Lower lobe of right lung (tissue), 2 donors: Measurements from ENCODE around the gene SMAD5. TPM values are rescaled to one million over a fixed set of nuclear protein-coding genes. Genes with fewer than 3 reads are reported as not detected.

Experiments used
- ATAC-seq, 2 donors: fragments of 200-7000 bp; cut with Tn5 transposase; one replicate each; pipeline ENCODE4 v1.9.1; 2020 to 2022; ENCODE audit warnings: mild to moderate bottlenecking in 2 of 2, moderate library complexity in 2 of 2
- DNase-seq: peaks from one replicate; pipeline ENCODE4 v3.0.0-alpha.2; 2020
- H3K27ac ChIP-seq: fragments of 200-600 bp; one replicate; pipeline ENCODE4 v1.8.0; 2022
- H3K27me3 ChIP-seq: fragments of 200-600 bp; one replicate; pipeline ENCODE4 v1.8.0; 2022; ENCODE audit warnings: low read depth
- H3K36me3 ChIP-seq: fragments of 200-600 bp; one replicate; pipeline ENCODE4 v1.8.0; 2022; ENCODE audit warnings: mild to moderate bottlenecking
- H3K4me1 ChIP-seq: fragments of 200-600 bp; one replicate; pipeline ENCODE4 v1.8.0; 2022
- H3K4me3 ChIP-seq: fragments of 200-600 bp; one replicate; pipeline ENCODE4 v1.8.0; 2022; ENCODE audit warnings: mild to moderate bottlenecking
- H3K9me3 ChIP-seq: fragments of 200-600 bp; one replicate; pipeline ENCODE4 v1.8.0; 2022
- CTCF ChIP-seq: fragments of 200-600 bp; IDR thresholded peaks from one replicate; pipeline ENCODE4 v1.8.0; 2022; ENCODE audit warnings: antibody characterized with exemption, mild to moderate bottlenecking
- intact Hi-C: fragments of 100-400 bp; cut with DNase I; formaldehyde crosslinking; loops from one replicate; pipeline ENCODE4 v1.11.0; 2022
- total RNA-seq: library from RNA; stranded (reverse); fragmentation: NEBNext Ultra II Directional; extraction: Animal tissue kit (Norgen Biotek cat#: 25700); gene quantifications from one replicate; pipeline ENCODE4 v1.2.1, GENCODE V29; 2021
- donor health status: DM: no; HTN: yes; CAD: no; lungs with severe emphysema.

Gene SMAD5
- total RNA-seq, 1 donor from 2014 or later, result 61.9 TPM

DNA sequence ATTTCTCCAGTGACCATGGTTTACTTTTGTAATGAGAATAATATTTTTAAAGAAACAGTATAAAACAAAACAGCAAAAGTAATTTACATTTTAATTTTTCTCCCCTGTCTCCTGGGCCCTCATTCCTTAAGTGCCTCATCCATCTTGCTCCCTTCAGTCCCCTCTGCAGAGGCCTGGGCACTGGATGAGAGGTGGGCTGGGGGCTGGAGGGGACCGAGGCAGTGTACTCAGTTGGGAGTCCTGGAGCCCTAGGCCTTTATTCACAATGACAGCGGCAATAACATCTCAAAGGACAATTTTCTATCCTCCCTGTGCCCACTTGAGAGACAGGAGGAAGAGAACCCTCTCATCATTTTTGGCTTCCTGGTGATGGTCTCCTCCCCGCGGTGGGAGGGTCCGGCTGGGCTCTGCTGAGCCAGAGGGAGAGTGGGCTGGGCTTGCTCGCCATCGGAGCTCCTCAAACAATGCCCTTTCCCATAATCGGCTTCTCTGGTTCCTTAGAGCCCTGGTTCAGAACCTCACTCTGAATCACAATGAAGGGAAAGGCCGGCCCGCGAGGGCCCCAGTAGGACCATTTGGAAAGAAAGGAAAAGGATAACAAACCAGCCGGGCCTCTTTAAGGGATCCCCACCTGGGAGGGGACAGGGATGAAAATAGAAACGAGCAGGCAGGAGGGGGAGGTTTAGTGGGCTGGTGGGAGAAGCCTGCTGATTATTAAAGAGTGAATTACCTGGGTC lies 70.0 kb downstream of the SMAD5 start:
- H3K9me3 ChIP-seq, result no peaks in the 10 kb centered on the region
- H3K27ac ChIP-seq, result no peak overlapping the region
- peaks cover 4% of the 10 kb centered on the region for H3K27me3 ChIP-seq
- no peak overlapping the region for H3K4me3 ChIP-seq
- no peaks in the 10 kb centered on the region for H3K36me3 ChIP-seq
- no peaks in the 10 kb centered on the region for H3K4me1 ChIP-seq
- DNase-seq, result no peak
- no peak for ATAC-seq
- intact Hi-C loops, result no loop called here
- TF ChIP-seq CTCF, result no peak

DNA sequence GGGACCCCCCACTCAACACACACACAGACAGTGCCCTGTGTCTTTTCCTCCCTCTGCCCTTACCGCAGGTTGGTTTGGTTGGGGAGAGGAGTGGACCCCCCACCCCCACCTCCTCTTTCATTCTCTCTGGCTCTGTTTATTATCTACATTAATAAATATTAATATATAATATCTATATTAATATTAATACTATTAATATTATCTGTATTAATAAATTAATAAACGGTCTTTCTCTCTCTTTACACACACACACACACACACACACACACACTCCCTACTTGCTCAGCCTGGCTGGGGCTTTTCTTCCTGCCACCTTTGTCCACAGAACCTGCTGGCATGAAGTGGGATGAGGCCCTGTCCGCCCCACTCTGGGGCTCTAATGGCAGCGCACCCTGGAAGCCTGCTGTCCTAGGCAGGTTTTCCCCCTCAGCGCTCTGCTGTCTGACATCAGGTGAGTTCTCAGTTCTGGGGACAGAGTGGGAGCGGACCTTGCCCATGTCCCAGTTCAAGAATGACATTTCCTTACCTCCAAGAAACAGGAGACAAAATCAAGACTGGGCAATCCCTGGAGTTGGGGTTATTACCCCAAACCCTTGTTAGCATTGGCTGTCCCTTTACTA lies 70.8 kb downstream of the SMAD5 start:
- intact Hi-C loops, result no loop called here
- DNase-seq (no peak), ATAC-seq (no peak)
- no peak for TF ChIP-seq CTCF
- H3K27me3 ChIP-seq, result peaks cover 4% of the 10 kb centered on the region
- H3K4me1 ChIP-seq, result no peaks in the 10 kb centered on the region
- H3K27ac ChIP-seq, result no peak overlapping the region
- no peaks in the 10 kb centered on the region for H3K36me3 ChIP-seq
- no peaks in the 10 kb centered on the region for H3K9me3 ChIP-seq
- H3K4me3 ChIP-seq, result no peak overlapping the region

DNA sequence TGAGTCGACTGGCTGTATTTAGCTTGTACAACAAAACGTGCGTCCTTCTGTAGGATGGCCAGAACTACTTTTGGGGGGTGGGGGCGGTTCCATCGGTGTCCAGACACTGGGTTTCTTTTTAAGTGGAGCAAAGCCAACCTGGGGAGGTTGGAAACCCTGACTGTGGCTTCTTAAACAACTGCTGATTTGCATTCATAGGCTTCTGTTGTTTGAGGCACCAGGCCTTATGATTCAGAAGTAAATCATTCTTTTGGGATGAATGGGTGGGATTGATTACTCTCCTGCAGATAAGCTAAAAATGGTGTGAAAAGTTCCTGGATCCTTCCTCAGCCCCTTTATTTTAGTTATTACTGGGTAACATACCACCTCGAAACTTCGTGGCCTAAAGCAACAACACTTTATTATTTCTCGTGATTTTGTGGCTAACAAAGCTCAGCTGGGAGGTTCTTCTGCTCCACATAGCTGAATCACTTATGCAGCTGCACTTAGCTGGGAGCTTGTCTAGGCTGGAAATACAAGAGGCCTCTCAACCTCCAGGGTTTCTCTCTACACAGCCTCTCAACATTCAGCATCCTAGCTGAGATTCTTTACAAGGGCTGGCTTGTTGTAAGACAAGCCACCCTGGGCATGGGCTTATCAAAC lies 72.5 kb downstream of the SMAD5 start:
- ATAC-seq, result no peak
- H3K36me3 ChIP-seq, result no peaks in the 10 kb centered on the region
- intact Hi-C loops, result no loop called here
- no peaks in the 10 kb centered on the region for H3K4me1 ChIP-seq
- H3K4me3 ChIP-seq, result no peak overlapping the region
- no peak for TF ChIP-seq CTCF
- peaks cover 4% of the 10 kb centered on the region for H3K27me3 ChIP-seq
- H3K9me3 ChIP-seq, result no peaks in the 10 kb centered on the region
- H3K27ac ChIP-seq, result no peak overlapping the region
- DNase-seq, result no peak

DNA sequence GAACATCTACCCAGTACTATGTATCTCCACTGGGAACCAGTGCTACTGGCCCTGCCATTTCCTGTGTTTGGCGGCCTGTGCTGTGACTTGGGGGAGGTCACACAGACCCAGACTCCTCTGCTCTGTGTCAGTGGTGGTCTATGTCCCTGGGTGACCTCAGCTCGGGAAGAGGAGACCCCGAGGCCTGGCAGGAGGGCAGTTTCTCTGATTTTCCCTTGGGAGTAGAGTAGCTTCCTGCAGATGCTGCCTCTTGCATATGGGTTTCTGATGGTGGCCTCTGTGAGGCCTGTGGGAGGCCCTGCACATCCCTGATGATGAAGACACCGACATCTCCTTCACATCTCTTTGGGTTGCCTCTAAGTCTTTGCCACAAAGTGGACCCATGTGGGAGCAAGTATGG lies 73.3 kb downstream of the SMAD5 start:
- ATAC-seq, result no peak
- intact Hi-C loops, result no loop called here
- H3K4me3 ChIP-seq, result no peak overlapping the region
- DNase-seq, result no peak
- H3K36me3 ChIP-seq, result no peaks in the 10 kb centered on the region
- peaks cover 11% of the 10 kb centered on the region for H3K27me3 ChIP-seq
- H3K9me3 ChIP-seq, result no peaks in the 10 kb centered on the region
- no peak for TF ChIP-seq CTCF
- H3K4me1 ChIP-seq, result no peaks in the 10 kb centered on the region
- no peak overlapping the region for H3K27ac ChIP-seq

DNA sequence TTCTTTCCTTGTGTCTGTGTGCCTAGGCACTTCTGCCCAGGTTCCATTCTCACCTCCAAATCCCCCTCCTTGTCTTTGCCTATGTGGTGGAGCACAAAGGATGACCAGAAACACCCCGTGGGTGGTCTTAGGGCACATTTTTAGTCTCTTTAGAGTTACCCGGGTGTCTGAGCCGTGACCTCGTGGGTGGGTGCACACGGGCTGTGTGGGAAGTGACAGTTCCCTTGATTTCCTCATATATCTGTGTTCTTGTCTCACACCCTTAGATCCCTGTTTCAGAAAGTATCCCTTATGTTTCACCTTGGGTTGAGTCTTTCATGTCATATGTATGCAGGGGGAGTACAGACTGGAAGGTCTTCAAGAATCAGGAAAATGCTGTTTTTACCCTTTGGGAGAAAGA lies 73.7 kb downstream of the SMAD5 start:
- intact Hi-C loops, result no loop called here
- DNase-seq, result no peak

More for the DNA sequence above, 73.7 kb downstream of the SMAD5 start:
- no peak for TF ChIP-seq CTCF
- H3K27ac ChIP-seq, result no peak overlapping the region
- H3K9me3 ChIP-seq, result no peaks in the 10 kb centered on the region
- no peaks in the 10 kb centered on the region for H3K4me1 ChIP-seq
- peaks cover 13% of the 10 kb centered on the region for H3K27me3 ChIP-seq
- no peaks in the 10 kb centered on the region for H3K36me3 ChIP-seq
- H3K4me3 ChIP-seq, result no peak overlapping the region
- no peak for ATAC-seq
